Hematopoietic multipotent progenitor cell treated with erythropoietin and hydrocortisone succinate and interleukin-3 and kit ligand, for 8 days (in vitro differentiated cells): ENCODE data around the gene TTC33.
"Not testable (repeated sequence)": the region's sequence is repeated elsewhere in the genome, so short reads cannot be mapped to it uniquely, and the experiment has no call there.

ENCODE experiments used
- DNase-seq: peaks from one replicate; pipeline ENCODE4 v3.0.0-alpha.2; 2015

Gene TTC33

DNA sequence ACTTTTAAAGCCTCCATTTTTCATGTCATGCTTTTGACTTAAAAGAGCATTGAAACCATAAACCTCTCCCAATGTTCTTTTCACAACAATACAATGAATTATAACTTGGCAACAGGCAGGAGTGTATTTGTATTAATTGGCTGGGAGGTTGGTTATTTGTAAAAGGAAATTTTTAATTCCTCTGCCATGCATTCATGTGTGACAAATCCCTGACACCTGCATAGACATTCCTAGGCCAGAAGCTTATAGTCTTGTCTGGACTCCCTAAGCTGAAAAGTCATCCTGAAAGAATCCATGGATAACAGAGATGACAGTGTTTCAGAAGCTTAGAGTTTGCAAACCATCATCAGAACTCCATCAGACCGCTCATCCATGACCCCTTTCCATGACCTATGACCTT, 152.4 kb downstream of the TTC33 start:
- DNase-seq: no peak

DNA sequence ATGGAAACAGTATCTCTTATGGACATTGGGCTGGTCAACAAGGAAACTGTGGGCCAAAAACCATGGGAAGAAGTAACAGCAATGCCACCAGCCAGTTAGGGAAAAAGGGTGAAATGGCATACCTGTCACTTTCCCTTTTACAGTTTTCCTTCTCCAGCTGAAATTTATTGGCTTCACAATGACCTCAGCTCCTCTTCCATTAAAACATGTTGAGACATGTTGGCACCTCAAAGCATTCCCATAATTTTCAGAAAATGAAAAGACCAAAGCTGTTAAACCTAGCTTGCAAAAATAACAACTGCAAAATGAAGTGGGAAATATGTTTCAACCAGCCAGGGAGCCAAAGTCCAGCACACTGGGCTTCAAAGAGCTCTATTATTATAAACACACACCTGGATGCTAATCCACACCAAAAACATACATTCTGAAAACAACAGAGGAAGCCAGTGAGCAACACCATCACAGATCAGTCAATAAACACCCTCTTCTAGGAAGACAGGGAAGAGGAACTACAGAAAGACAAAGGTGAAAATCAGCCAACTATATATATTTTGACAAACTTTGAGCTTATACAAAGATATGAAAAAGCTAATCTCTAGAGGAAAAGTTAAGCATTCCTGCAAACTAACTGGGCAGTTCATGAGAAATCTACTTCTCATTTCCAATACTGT, 154.4 kb downstream of the TTC33 start:
- no peak for DNase-seq

DNA sequence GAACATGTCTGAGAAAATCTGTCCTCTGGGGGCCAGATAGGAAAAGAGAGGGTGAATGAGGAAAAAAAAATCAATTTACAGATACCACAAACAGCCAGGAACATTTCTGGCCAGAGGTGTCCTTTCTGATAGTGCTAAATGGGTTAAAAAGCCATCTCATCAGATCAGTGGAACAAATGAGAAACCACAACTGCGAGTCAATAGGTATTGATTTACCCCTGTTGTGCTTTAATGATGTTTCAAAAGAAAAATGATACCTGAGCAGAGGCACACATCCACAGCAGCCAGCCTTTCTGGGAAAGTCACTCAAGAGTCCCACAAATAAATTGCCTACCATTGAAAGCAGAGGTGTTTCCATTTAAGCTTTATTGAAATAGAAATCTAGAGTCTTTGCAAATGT, 155.4 kb downstream of the TTC33 start:
- no peak for DNase-seq

DNA sequence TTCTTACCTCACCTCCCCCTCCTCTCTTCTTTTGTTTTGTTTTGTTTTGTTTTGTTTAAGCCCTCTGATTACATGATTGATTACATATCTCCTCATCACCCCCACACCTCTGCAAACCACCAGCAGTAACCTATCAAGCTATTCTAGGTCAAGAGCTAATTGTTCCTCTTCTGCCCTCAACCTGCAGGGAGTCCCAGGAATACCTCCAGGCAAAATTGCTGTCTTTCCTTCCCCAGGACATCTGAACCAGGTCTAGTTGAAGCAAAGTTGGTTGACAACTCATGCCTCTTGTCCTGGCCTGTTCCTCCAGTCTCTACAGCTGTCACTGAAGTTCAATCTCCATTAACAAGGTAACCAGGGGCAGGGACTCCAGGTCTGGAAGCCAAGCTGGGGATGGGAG, 156.1 kb downstream of the TTC33 start:
- no peak for DNase-seq

DNA sequence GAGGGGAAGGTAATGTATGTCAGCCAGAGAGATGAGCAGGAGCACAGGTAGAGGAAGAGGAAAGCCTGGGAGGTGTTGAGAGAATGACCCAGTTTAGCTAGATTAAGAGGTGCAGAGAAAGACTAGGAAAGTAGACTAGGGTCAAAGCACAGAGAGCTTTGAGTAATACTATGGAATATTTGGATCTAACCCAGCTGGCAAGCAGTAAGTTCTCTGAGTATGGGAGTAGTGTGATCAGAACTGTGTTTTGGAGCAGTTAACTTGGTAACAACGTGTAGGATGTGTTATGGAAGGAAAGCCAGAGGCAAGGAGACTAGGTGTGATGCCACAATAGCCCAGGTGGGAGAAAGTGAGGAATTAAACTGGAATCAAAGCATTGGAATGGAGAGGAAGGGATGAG, 160.9 kb downstream of the TTC33 start:
- DNase-seq: no peak

DNA sequence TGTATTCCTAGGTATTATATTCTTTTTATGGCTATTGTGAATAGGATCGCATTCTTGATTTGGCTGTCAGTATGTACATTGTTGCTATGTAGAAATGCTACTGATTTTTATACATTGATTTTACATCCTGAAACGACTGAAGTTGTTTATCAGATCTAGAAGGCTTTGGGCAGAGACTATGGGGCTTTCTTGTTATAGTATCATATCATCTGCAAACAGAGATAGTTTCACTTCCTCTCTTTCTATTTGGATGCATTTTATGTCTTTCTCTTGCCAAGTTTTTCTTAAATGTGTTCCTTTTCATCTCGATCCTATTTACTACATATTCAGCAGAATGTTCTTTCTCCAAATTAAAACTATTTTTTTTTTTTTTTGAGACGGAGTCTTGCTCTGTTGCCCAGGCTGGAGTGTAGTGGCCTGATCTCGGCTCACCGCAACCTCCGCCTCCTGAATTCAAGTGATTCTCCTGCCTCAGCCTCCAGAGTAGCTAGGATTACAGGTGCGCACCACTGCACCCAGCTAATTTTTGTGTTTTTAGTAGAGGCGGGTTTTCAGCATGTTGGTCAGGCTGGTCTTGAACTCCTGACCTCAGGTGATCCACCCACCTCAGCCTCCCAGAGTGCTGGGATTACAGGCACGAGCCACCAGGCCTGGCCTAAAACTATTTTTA, 163.9 kb downstream of the TTC33 start:
- not testable (repeated sequence) for DNase-seq

DNA sequence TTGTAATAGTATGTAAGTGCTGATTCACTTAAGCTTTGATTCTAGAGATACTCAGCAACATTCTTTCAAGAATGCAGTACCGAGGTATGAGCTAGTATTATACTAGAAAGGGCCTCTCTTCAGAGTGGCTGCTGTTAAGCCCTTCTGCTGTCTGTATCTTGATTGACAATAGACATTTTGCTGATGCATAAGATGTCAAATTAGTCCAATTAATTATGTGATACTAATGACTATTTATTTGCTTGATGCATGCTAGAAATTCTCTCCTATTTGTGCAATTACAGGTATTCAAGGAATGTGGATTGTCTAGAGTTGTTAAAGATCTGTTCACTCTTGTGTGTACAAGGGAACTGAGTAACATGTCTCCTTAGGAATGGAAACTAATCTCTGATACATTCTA, 168.4 kb downstream of the TTC33 start:
- DNase-seq: no peak

DNA sequence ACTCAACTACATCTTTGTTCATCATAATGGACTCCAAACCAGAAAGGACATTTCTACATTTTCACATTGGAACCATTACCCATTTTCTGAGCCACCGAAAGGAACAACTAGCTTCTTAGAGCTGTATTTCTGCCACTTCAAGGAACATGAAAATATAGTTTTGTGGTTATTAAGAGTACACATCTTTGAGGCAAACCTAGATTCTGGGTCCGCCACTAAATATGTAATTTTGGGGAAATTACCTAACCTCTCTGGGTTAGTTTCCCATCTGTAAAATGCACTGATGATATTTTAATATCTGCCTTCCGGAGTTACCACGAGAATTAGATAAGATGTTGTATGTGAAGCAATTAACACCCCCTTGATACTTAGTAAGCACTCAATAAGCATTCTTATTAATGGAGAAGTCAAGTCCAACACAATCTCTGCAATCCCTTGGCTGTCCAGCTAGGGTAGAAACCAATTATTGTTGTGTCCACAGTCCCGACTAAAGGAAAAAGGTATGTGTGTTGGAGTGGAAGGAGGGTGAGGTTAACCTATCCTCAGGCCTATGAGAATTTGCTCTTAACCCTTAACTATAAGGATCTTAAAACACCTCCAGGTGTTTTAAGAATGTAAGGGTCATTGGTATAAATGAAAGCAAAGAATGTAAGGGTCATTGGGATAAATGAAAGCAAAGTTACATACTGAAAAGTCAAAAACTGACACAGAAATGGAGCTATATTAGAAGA, 170.1 kb downstream of the TTC33 start:
- DNase-seq: no peak

DNA sequence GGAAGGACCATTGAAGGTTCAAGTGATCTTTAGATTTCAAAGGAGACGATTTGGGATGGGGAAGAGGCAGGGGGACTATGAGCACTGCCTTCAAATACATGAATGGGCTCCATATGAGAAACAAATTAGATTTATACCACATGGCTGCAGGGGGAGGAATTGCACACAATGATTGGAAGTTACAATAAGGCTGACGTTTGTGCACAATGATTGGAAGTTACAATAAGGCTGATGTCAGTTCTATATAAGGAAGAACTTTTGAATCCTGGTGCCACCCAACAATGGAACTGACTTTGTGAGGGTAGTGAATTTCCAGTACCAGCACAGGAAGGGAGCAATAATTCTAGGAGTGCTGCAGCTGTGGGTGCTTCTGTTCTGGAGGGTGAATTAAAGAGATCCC, 171.7 kb downstream of the TTC33 start:
- no peak for DNase-seq

DNA sequence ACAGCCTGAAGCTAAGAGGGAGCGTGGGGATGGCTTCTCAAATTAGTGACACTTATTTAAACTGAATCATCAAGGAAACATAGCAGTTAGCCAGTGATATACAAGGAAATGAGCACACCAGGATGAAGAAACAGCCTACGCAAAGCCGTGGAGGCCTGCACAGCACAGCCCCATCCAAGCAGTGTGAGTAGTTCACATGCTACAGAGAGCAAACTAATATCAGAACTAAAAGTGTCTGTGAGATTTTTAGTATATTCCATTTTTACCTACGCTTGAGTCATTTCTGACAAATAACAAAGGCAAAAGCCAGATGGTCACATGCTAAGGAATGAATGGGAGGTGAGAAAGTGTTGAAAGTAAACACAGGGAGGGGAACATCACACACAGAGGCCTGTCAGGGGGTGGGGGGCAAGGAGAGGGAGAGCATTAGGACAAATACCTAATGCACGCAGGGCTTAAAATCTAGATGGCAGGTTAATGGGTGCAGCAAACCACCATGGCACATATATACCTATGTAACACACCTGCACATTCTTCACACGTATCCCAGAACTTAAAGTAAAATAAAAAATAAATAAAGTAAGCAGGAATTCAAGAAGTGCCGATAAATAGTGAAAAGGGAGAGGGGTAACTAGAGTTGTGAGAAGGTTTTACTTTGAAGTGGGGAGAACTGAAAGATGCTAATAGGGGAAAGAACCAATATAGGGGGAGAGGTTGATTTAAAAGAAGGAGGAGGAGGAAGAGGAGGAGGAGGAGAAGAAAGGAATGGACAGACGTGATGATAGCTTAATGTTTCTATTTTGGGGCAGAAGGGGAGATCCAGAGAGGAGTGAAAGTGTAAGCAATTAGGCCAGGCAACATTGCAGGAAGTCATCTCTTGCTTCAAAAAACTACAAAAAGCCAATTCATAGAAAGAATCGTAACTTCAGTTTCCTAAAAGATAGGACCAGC, 177.0 kb downstream of the TTC33 start:
- DNase-seq: no peak

DNA sequence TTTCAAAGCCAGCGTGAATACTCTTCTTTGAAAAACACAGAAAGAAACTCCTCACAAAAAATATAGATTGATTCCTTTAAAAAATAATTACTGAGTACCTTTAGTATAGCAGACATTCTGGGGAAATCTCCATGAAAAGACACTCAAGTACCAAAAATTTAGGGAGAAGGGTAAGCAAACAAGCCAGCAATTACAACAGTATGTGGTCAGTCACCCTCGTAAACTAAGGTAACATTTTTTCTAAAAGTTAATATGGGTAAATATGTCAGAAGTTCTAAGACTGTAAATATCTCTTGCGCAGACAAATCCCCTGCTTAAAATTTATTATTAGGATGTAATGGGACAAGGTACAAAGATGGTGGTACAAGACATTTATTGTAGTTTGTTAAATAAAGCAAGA, 178.0 kb downstream of the TTC33 start:
- no peak for DNase-seq

DNA sequence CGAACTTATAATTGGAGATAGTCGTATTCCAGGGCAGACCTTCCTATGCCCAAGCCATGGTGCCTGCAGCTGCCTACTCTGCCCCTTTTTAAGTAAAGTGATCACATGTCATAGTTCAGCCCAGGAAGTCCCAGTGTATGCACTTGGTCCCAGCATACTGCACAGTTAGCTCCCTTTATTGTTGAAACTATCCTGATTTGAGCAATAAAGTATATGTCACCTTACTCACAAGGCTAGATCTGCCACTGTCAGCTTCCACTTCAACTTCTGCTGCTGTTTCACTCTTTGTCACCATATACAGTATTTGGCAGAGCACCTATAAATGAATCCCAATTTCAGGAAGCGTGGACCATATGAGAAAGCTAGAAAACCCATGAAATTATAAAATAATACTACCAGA, 179.8 kb downstream of the TTC33 start:
- DNase-seq: no peak

DNA sequence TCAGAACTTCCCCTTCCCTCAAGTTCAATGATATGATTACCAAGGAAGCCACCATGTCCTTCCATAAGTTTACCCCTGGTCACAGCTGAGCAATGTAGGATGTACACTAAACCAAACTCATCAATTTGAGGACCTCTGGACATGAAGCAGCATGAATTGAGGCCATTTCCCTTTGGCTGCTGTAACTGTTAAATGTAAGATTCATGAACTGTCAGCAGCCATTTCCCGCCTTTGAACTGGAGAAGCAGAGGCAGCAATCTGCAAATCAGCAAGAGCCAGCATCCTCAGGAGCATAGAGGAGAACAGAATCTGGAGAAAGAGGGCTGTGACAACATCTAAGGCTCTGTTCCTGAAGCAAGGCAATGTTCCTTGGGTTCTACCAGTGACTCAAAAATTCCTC, 180.3 kb downstream of the TTC33 start:
- no peak for DNase-seq

DNA sequence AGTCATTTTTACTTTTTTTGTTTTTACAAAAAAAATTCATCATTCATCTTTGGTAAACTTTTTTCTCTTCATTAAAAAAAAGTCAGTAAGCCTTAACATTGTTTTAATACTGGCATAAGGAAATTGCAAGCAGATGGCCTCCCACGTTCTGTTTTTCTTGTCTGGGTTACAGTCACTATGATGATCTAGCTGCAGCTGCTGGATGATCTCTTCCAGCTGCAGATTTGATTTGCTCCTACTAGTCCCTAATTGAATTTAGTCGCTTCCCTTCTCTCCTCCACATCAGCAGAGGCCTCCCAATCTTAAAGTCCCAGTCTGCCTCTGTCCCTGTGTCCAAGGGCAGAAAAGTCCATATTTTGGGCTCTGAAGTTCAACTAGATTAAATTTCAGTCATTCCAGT, 182.8 kb downstream of the TTC33 start:
- no peak for DNase-seq

DNA sequence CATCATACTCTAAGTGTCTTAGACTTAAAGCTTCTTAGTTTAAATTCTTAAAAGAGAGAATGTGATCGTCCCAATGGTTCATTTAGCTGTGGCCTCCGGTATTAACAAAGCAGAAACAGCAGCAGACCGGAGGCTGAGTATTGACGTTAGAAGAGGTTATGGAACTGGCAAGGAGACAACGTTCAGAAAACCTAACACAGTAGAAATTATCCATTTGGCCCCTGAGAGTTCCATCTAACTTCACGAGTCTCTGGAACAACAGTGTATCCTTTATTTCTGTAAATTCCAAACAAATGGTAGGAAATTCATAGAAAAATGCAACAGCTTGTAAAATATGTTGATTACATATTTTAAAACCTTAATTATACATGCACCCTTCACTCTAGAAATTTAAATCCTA, 183.4 kb downstream of the TTC33 start:
- DNase-seq: no peak

DNA sequence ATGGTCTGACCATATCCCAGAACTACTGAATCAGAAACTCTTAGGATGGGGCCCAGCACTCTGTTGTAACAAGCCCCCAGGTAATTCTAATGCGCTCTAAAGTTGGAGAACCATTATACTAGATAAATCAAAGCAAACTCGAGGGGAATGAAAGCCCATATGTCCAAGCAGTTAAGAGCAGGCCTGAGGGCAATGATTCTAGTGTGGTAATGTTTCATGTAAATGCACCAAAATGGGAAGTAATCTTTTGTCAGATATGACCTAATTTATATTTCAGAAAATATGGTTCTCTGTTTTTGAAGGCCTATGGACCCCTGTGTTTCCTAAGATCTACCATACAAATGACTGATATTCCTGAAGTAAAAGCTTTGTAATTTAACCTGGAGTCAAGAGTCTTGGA, 184.0 kb downstream of the TTC33 start:
- DNase-seq: no peak

DNA sequence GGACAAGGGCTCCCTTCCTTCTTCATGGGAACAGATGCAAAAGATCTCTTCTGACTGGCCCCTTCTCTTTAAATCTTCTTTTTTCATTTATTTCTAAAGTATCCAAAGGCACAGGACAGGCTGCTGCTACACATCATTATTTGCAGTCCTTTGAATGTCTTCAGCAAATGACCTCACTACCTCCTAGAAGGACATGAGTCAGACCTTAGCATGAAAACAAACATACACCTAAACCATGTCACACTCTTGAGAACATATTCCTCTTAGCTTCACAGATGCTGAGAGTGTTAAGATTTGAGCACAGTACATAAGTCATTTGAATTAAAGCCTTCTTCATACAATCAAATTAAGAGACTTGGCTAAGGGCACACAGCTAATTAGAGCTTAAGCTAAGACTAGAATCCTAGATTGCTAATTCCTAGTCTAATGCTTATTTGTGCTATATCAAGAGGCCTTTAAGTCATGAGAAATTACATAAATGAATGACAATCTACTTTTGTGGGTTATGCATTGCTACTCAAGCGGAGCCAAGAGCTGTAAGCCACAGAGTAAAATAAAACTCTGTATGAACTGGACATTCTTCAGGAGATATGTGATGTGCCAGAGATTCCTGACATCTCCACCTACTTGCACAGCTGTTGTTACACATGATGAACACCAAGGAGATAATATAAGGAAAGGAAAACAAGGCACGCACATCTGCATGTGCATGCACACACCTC, 185.2 kb downstream of the TTC33 start:
- DNase-seq: no peak

DNA sequence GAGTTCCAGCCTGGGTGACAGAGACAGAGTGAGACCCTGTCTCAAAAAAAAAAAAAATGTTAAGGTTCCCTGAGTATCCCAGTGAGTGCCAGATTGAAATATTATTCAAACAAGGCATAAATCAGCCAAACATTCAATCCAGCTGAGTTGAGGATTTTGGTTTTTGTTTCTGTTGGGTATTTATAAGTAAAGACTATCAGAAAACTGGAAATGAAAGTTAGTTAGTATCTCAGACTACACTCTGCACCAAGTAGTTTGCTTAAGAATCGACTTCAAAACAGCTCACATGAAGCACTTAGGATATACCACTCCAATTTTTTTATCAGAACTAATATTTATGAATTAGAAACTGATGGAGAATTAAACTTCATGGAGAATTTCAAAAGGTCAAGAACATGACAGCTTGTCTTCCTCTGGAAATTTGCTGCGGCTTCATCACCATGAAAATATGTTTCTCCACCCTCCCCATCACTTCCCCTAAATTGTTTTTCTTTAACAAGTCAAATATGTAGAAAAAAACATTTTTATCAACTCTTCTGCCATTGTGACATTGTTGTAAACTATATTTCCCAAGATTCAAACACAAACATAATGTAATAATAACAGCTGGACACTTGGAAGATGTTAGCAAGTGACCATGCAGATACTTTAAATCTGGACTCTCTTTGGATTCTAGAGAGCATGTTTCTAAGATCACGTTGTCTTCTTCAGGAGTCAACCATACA, 186.1 kb downstream of the TTC33 start:
- DNase-seq: no peak

DNA sequence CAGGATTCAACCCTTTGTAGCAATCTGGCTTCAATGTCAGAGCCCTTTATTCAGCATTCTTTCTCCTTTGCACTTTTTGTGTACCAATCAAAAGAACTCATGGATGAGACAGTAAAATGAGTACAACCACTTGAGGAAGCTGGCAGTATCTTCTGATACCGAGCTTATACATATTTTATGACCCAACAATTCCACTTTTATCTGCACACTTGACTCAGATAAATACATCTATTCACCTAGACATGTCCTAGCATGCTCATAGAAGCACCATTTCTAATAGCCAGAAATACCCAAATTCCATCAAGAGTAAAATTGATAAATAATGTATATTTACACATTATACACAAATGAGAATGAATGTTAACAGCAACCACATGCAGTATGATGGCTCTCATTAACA, 187.2 kb downstream of the TTC33 start:
- no peak for DNase-seq

DNA sequence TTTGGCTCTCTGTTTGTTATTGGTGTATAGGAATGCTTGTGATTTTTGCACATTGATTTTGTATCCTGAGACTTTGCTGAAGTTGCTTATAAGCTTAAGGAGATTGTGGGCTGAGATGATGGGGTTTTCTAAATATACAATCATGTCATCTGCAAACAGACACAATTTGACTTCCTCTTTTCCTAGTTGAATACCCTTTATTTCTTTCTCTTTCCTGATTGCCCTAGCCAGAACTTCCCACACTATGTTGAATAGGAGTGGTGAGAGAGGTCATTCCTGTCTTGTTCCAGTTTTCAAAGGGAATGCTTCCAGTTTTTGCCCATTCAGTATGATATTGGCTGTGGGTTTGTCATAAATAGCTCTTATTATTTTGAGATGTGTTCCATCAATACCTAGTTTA, 192.6 kb downstream of the TTC33 start:
- DNase-seq: not testable (repeated sequence)

DNA sequence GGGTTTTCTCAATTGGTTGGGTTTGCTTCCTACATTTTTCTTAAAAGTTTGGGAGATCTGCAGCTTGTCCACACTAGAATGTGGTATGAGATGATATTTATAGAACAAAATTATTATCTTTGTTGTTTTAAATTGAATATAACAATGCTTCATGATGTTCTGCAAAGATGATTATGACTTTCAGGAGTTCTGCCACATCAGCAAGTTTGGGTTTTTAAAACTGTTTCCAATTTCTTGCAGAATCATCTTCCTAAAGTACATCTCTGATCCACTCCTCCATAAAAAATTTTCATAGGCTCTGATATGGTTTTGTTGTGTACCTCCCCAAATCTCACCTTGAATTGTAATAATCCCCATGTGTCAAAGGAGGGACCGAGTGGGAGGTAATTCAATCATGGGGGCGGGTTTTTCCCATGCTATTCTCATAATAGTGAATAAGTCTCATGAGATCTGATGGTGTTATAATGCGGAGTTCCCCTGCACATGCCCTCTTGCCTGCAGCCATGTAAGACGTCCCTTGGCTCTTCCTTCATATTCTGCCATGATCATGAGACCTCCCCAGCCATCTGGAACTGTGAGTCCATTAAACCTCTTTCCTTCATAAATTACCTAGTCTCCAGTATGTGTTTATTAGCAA, 195.2 kb downstream of the TTC33 start:
- no peak for DNase-seq
